PC-3 (cell line): ENCODE data around the gene SUSD4.

ENCODE experiments used
- EZH2 ChIP-seq: fragments of 300-600 bp; sonication (generic); IDR thresholded peaks from one replicate; pipeline ENCODE4 v1.6.1; 2017; ENCODE audit warnings: antibody characterized with exemption, mild to moderate bottlenecking, low read length; ENCODE audit not compliant: unreplicated experiment
- EZH2phosphoT487 ChIP-seq: fragments of 300-600 bp; sonication (generic); IDR thresholded peaks from 2 replicates; pipeline ENCODE4 v1.6.1; 2018; ENCODE audit warnings: mild to moderate bottlenecking, antibody characterized with exemption, low read length, borderline replicate concordance
- TF ChIP-seq, protein P1 (sequence below): fragments of 300-600 bp; sonication (generic); conservative IDR thresholded peaks from 2 replicates; pipeline ENCODE4 v1.5.1; 2017; ENCODE audit warnings: antibody characterized with exemption, low read depth, mild to moderate bottlenecking, low read length

- TF ChIP-seq, protein P1, sequence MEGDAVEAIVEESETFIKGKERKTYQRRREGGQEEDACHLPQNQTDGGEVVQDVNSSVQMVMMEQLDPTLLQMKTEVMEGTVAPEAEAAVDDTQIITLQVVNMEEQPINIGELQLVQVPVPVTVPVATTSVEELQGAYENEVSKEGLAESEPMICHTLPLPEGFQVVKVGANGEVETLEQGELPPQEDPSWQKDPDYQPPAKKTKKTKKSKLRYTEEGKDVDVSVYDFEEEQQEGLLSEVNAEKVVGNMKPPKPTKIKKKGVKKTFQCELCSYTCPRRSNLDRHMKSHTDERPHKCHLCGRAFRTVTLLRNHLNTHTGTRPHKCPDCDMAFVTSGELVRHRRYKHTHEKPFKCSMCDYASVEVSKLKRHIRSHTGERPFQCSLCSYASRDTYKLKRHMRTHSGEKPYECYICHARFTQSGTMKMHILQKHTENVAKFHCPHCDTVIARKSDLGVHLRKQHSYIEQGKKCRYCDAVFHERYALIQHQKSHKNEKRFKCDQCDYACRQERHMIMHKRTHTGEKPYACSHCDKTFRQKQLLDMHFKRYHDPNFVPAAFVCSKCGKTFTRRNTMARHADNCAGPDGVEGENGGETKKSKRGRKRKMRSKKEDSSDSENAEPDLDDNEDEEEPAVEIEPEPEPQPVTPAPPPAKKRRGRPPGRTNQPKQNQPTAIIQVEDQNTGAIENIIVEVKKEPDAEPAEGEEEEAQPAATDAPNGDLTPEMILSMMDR: no peak
- TF ChIP-seq EZH2phosphoT487 (no peak), EZH2 (no peak)
Measured at GRCh38 chr1:223337174-223337869, 26.7 kb downstream of the SUSD4 start.
